Left colon (tissue), 2 donors: ENCODE data around the gene CHKA. TPM values are rescaled to one million over a fixed set of nuclear protein-coding genes. Genes with fewer than 3 reads are reported as not detected.

Experiments
- microRNA-seq, 2 donors: library from miRNA; unstranded; fragments of <30 nt; microRNA quantifications; one replicate each; pipeline versions ENCODE4 v1.1.0 to v1.2.0, GENCODE V29; 2020
- total RNA-seq, 2 donors: library from RNA; stranded (reverse); fragmentation: NEBNext Ultra II Directional; extraction: Animal tissue kit (Norgen Biotek cat#: 25700); gene quantifications; one replicate each; pipeline ENCODE4 v1.2.1, GENCODE V29; 2021
- donor health status: DM: no; HTN: no; CAD: no.
- donor health status: DM: yes; HTN: yes; CAD: no.

Gene CHKA
- total RNA-seq, 2 donors from 2014 or later: 47.6 to 87.4 TPM

Small RNA genes lying within 50 kb of the gene (microRNA-seq; reads per million reads assigned to microRNA genes)
- gene MIR4691: 0 reads per million in 2 donors
- 0 to 0.53 reads per million in 2 donors for gene MIR6753
- 0 to 1.4 reads per million in 2 donors for gene MIR7113

Other genes starting within 250 kb of the CHKA start
- gene UNC93B1, start 117.3 kb downstream of the CHKA start, total RNA-seq: 10 to 100 TPM; 51.9 to 52.8 TPM
- gene ALDH3B1, start 111.1 kb downstream of the CHKA start, total RNA-seq: 10 to 100 TPM; 20.2 to 21.3 TPM
- 100 to 1,000 TPM; 135 to 157 TPM for gene NDUFS8, start 90.7 kb downstream of the CHKA start, total RNA-seq
- gene TCIRG1, start 82.4 kb downstream of the CHKA start, total RNA-seq: 100 to 1,000 TPM; 140 to 156 TPM
- gene KMT5B, start 91.9 kb upstream of the CHKA start, total RNA-seq: 10 to 100 TPM; 56.9 to 62.8 TPM
- 10 to 100 TPM; 68.8 to 76.3 TPM for gene C11orf24, start 150.6 kb upstream of the CHKA start, total RNA-seq
- gene LRP5, start 191.2 kb upstream of the CHKA start, total RNA-seq: 100 to 1,000 TPM in 1 of 2 donors, 10 to 100 TPM in 1; 86.8 to 106 TPM